Endothelial cell of umbilical vein (primary cell): Measurements from ENCODE around the gene CDX1.

ENCODE experiments used
- EZH2 ChIP-seq: IDR thresholded peaks from 2 replicates; pipeline ENCODE4 v1.6.1; 2012; ENCODE audit warnings: borderline replicate concordance, low read depth, mild to moderate bottlenecking, moderate library complexity, low read length, inconsistent platforms; ENCODE audit not compliant: severe bottlenecking
- GATA2 ChIP-seq: IDR thresholded peaks from 2 replicates; pipeline ENCODE4 v1.7.0; 2011; ENCODE audit warnings: low read depth, mild to moderate bottlenecking, moderate library complexity, mixed read lengths, low read length; ENCODE audit not compliant: insufficient read length, insufficient read depth
- JUN ChIP-seq: IDR thresholded peaks from 2 replicates; pipeline ENCODE4 v1.6.1; 2011; ENCODE audit warnings: borderline replicate concordance, low read depth; ENCODE audit not compliant: insufficient read length, insufficient read depth
- MYC ChIP-seq: IDR thresholded peaks from one replicate; pipeline ENCODE4 v1.6.1; 2011; ENCODE audit warnings: mild to moderate bottlenecking, low read depth, low read length
- POLR2A ChIP-seq: IDR thresholded peaks from 2 replicates; pipeline ENCODE4 v1.6.1; 2012; ENCODE audit warnings: low read depth, mild to moderate bottlenecking, control low read depth, low read length
- POLR2AphosphoS5 ChIP-seq: IDR thresholded peaks from 2 replicates; pipeline ENCODE4 v1.6.1; 2012; ENCODE audit warnings: low read depth, mild to moderate bottlenecking, control low read depth, low read length, moderate library complexity; ENCODE audit not compliant: insufficient read depth
- TF ChIP-seq, protein P1 (sequence below), 2 donors: IDR thresholded peaks; 1 replicate in 1 of 2; 2 replicates in 1 of 2; pipeline ENCODE4 v1.5.1; 2011; ENCODE audit warnings: low read length in 2 of 2, mild to moderate bottlenecking in 2 of 2, moderate library complexity in 2 of 2, control low read depth in 1 of 2, inconsistent platforms in 1 of 2, low read depth in 1 of 2; ENCODE audit not compliant: insufficient read depth in 1 of 2; ENCODE audit errors: extremely low read depth in 1 of 2
- TF ChIP-seq, protein P2 (sequence below): IDR thresholded peaks from 2 replicates; pipeline ENCODE4 v1.6.1; 2011; ENCODE audit not compliant: insufficient read depth, insufficient read length

DNA sequence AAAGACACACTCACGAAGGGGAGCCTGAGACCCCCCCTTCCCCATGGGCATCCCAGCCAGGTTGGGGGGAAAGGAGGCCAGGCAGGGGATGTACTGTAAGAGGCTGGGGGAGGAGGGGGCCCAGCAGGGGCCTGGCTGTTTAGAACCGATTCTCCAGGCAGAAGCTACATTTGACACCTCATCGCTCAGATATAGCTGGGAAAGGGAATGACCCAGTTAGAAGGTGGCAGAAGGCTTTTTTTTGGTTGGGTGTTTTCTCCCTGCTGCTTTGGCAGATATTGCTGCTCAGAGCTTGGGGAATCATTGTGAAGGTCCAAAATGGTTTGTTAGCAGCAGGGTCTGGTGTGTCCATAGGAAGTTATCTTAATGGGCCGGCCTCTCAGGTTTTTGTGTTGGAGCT lies 6.0 kb downstream of the CDX1 start:
- TF ChIP-seq POLR2AphosphoS5 (no peak), POLR2A (no peak), JUN (no peak), MYC (no peak), GATA2 (no peak), EZH2 (no peak)
- TF ChIP-seq, protein P1, sequence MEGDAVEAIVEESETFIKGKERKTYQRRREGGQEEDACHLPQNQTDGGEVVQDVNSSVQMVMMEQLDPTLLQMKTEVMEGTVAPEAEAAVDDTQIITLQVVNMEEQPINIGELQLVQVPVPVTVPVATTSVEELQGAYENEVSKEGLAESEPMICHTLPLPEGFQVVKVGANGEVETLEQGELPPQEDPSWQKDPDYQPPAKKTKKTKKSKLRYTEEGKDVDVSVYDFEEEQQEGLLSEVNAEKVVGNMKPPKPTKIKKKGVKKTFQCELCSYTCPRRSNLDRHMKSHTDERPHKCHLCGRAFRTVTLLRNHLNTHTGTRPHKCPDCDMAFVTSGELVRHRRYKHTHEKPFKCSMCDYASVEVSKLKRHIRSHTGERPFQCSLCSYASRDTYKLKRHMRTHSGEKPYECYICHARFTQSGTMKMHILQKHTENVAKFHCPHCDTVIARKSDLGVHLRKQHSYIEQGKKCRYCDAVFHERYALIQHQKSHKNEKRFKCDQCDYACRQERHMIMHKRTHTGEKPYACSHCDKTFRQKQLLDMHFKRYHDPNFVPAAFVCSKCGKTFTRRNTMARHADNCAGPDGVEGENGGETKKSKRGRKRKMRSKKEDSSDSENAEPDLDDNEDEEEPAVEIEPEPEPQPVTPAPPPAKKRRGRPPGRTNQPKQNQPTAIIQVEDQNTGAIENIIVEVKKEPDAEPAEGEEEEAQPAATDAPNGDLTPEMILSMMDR (IDR thresholded peaks at IDR 0.05; ENCODE audit: extremely low read depth in 1 of 2, insufficient read depth in 1 of 2, low read depth in 1 of 2, low read length in 2 of 2), result no peak
- TF ChIP-seq, protein P2, sequence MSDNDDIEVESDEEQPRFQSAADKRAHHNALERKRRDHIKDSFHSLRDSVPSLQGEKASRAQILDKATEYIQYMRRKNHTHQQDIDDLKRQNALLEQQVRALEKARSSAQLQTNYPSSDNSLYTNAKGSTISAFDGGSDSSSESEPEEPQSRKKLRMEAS, result no peak
